GM18508 (cell line): ENCODE data around the gene DNAJA3.
"Not testable (repeated sequence)": the region's sequence is repeated elsewhere in the genome, so short reads cannot be mapped to it uniquely, and the experiment has no call there.

ENCODE experiments used
- ATAC-seq: cut with Tn5 transposase; IDR thresholded peaks from one replicate; pipeline ENCODE4 v1.9.1; 2021; ENCODE audit warnings: moderate number of reproducible peaks; ENCODE audit not compliant: insufficient read depth, unreplicated experiment

The DNAJA3 gene

DNA sequence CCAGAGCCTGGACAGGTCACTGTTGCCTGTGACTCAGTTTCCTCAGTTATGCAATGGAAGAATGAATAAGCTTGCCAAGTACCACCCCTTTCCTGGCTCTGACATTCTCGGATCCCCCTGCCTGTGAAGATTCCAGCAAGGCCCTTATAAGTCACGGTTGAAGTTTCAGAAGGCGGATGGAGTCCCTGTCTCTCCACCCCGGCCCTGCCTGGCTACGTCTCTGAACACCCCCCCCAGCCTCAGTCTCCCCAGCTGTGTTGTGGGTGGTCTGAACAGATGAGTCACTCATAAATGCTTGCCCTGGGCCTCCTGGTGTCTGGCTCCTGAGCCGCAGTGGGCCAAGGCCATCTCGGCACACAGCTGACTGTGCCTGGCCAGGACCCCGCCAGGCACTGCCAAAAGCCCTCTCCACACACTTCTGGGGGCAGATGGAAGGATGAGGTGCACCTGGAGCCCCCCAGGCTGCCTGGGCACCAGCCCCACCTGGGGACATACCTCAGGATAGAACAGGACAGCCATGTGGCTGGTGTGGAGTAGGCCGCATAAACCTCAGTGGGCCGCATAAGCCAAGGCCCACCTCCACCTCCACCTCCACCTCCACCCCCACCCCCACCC, 38.6 kb upstream of the DNAJA3 start:
- no peak for ATAC-seq

DNA sequence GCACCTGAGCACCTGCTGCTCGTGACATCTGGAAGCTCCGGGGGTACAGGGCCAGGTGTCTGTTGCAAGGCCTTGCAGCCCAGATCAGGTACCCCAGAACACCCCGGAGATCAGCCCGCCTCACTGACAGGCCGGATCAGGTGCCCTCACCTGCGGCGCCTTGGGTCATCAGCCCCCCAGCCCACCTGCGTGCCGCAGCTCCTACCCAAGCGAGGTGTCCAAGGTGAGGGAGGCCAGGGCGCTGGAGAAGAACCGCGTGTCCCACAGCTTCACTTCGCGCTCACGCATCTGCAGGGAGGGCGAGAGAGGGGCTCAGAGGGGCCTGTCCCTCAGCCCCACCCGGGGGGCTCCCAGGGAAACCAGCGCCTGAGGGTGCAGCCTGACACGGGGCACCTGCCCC, 37.9 kb upstream of the DNAJA3 start:
- no peak for ATAC-seq

DNA sequence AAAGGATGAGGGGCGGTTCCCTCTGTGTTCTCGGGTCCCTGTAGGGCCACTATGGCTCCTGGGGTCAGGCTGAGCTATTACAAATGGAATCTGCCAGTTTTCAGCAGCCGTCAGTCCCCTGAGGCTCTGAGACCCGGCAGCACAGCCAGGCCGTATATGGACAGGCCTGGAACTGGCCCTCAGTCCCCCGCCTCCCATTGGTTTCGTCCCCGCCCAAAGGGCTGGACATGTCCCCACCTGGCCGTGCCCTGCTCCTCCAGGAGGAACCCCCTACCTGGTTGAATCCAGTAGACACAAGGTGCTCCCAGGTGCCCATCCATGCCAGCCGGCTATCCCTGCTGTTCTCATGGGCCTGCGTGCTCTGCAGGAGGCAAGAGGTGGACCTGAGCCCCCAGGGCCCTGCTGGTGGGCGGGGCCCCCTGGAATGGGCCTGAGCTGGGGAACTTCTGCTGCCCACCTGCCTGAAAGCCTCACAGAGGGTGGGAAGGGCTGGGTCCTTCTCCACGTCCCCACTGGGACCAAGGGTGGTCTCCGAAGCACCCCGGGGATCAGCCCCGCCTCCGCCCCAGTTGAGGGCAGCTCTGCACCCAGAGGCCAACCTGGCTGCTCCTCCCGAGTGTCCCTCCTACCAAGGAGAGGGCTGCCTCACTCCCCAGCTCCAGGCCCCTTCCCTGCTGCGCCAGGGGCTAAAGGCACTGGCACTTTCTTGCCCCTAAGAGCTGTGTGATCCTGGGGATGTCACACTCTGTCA, 37.2 kb upstream of the DNAJA3 start:
- ATAC-seq = no peak

DNA sequence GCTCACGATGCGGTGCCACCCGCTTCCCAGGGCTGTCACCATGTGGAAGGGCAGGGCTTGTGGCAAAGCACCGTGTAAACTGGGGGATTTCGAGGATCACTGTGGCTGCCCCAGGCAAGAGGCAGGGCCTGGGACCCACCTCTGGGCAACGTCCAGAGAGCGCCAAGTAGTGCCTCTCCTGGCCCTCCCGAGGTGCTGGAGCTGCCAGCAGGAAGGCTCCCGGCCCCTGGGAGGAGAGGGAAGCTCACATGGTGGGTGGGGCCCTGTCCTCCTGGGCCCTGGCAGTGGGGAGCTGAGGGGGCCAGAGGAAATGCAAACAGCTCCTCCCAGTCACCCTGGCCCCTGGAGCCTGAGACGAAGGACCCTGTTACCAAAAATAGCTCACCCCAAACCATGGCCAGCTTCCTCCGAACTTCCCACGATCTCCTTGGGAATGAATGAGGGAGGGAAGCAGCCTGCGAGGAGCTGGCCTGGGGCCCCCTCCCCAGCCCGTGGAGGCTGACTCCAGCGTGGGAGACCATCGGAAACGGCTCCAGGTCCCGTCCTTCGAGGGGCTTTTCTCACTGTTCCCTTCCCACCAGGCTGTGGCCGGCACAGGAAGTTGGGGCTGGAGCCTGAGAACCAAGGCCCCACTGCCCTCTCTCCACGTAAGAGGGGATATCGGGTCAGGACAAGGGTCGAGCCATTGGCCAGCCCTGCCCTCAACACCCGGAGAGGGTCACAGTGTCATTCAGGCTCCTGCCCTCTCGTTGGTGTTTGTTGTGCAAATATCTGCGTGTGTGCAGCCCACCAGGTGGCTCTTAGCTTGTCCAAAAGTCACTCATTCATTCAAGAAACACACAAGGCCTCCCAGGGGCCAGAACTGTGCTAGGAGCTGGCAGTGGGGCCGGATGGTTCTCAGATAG, 36.4 kb upstream of the DNAJA3 start:
- no peak for ATAC-seq

DNA sequence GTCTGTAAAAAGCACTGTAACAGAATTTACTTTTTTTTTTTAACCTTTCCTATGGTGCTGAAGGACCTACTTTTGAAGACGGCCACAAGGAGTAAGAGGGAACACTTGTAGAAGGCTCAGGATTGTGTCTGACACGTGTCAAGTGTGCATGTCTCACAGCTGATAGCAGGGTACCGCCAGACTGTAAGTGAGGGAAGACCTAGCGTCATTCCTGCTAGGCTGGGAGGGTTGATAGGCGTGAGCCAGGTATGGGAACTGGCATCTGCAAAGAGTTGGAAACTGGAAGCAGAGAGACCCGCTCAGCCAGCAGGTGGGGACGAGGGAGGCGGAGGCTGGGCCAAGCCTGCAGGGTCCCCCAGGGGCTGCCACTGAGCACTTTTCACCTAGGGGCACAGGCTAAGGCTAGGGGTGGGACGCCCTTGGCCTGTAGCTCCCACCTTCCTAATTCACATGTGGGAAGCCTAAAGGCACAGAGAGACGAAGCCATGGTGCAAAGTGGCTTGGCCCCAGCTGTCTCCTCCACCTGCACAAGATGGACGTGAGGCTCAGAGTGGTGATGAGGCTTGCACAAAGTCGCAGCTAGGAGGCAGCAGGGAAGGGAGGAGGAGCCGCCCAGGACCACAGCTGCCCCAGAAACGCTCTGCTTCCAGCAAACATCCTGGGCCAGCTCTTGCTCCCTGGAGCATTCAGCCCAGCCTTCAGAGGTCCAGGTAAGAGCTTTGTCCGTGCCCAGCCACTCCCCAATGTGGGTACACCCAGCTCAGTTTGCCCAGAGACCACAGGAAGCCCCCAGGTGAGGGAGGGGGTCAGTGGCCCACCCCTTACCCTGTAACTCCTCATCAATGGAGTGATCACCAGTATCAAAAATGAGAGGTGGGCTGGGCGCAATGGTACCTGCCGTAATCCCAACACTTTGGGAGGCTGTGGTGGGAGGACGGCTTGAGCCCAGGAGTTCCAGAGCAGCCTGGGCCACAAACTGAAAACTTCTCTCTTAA, 35.1 kb upstream of the DNAJA3 start:
- ATAC-seq = no peak

DNA sequence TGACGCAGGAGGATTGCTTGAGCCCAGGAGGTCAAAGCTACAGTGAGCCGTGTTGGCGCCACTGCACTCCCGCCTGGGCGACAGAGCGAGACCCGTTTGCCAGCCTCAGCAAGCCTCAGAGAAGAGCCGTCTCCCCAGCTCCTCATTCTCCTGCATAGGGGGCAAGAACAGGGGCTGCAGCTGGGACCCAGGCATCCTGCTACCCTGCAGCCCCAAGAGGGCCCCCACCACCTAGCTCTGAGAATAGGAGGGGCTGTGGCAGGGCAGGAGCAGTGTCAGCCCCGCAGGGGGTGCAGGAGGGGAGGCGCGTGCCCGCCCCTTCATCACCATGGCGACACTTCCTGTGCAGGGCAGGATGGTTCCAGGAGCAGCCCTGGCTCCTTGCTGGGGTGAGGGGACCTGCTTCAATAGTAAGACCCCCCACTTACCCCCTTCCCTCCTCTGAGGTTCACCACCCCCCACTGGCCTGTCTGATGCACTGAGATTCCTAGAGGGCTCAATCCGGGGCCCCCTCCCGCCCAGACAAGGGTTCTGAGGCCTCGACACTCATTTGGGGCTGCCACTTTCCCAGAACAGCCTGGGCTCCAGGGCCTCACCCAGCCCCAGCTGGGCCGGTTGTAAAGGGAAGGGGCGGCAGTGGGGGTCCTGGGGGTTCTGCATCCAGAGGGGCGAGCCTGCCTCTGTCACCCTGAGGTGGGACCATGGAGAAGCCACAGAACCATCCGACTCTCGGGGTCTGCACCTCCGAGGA, 33.9 kb upstream of the DNAJA3 start:
- ATAC-seq = no peak

DNA sequence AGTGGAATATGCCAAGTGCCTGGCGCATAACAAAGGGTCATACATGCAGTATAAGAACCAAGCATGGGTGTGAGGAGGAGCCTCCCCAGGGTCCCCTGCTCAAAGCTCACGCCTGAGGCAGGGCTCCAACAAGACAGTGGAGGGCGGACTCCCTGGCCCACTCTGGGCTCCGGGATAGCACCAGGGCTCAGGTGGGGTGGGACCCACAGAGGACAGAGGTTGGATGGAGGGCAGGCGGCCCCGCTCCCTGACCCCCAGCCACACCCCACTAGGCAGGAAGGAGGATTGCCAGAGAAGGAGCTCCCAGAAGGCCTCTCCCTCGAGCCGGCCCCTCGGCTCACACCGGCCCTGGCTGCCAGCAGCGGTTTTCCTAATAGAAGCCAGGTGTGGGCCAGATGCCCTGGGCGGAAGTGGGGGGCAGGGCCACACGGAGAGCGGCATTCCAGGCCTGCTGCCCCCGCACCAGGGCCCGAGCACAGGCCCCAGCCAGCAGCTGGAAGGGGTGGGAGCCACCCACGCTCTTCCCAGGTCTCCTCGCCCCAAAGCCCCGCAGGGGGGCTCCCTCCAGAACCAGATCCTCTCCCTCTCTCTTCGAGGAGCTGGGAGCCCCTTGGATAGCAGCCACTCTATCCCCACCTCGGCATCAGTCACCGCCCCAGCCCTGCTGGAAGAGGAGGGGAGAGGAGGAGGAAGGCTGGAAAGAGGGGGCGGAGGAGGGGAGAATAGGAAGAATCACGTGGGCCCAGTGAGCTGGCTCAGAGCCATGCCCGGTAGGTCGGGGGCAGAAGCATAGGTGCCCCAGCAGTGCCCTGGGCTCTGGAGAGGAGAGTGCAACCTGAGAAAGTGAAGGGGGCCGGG, 33.1 kb upstream of the DNAJA3 start:
- no peak for ATAC-seq

DNA sequence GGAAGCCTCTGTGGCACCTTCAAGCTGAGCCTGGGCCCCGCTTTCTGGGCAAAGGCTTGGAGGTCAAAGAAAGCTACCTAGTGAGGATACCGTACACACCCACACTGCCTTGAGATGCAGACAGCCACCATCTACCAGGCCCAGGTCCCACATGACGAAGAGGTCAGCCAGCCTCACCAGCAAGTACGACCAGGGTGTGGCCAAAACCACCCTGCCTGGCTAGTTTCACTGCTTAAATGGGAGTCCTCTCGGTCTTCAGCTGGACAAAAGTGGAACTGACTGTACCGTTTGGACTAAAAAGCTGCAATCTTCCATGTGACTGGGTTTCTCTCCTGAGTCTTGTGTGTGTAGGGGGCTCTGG, 32.4 kb upstream of the DNAJA3 start:
- ATAC-seq = no peak

DNA sequence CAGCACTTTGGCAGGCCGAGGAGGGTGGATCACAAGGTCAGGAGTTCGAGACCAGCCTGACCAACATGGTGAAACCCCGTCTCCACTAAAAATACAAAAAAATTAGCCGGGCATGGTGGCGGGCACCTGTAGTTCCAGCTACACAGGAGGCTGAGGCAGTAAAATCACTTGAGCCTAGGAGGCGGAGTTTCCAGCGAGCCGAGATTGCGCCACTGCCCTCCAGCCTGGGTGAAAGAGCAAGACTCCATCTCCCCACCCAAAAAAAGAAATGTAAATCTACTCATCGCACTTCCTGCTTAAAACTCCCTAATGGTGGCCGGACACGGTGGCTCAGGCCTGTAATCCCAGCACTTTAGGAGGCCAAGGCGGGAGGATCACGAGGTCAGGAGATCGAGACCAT, 31.8 kb upstream of the DNAJA3 start:
- not testable (repeated sequence) for ATAC-seq

DNA sequence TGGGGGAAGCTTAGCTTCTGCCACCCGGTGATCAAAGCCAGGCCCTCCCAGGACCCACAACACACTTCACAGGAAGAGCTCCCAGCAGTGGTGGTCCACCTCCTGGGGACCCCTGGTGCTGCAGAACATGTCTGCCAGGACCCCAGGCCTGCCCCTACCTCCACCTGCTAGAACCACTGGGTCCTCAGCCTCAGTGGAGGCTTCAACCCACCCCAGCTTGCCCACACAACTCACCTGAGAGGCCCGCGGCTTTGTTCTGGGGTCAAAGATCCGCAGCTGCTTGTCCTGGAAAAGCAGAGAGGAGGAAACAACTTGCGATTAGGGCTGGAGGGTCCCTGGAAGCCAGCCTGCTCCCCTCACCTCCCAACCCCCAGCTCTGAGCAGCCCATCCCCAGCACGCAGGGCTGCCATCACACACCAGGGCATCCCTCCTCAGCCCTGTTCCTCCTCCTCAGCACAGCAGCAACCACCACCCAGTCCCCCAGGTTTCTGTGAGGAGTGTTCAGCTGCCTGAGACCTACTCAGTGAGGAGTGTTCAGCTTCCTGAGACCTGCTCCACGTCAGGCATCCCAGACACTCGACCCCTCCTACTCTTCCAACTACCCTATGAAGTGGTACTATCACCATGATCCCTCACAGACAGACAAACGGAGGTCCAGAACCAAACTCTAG, 30.5 kb upstream of the DNAJA3 start:
- ATAC-seq = no peak

DNA sequence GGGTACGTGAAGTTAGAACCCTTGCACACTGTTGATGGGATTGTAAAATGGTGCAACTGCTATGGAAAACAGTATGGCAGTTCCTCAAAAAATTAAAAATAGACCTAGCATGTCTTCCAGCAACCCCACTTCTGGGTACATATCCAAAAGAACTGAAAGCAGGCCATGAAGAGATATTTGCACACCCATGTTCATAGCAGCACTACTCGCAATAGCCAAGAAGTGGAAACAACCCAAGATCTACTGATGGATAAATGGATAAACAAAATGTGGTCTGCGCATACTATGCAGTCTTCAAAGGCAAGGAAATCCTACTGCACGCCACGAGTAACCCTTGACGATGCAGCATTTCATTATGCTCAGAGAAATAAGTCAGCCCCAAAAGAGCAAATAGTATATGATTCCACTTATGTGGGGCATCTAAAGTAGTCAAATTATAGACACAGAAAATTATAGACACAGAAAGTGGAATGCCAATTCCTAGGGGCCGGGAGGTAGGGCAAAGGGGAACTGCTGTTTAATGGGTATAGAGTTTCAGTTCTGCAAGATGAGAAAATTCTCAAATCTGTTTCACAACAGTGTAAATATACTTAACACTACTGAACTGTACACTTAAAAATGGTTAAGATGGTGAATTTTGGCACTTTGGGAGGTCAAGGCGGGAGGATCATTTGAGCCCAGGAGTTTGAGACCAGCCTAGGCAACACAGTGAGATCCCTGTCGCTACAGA, 26.5 kb upstream of the DNAJA3 start:
- no peak for ATAC-seq

DNA sequence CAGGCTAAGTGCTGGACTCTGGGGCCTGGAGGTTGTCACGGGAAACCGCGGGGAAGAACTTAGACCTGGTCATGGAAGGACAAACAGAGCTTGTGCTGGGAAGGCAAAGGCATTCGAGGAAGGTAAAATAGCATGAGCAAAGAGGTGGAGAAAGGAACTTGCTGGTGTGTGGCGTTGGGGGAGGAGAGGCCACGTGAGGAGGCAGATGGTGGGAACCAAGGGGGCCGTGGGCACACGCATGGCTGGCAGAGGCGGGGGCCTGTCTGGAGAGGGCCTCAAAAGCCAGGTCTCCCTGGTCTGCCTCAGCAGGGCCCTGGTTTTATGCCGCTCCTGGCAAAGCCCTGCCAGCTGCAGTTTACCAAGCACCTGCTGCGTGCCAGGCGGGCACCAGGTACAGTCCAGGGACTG, 24.6 kb upstream of the DNAJA3 start:
- ATAC-seq = no peak

DNA sequence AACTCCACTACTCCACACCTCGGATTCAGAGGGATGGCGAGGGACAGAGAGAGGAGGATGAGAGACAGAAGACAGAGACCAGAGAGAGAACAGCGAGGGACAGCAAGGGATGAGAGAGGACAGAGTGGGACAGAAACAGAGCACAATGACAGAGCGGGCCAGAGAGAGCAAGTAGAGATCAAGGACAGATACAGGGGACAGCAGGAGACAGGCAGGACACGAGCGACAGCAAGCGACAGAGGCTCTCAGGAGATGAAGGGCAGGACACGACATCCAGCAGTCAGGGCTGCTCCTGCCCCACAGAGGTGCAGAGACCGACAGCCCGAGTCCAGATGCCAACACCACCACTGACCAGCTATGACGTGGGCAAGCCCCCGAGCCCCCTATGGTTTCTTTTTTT, 24.2 kb upstream of the DNAJA3 start:
- no peak for ATAC-seq

DNA sequence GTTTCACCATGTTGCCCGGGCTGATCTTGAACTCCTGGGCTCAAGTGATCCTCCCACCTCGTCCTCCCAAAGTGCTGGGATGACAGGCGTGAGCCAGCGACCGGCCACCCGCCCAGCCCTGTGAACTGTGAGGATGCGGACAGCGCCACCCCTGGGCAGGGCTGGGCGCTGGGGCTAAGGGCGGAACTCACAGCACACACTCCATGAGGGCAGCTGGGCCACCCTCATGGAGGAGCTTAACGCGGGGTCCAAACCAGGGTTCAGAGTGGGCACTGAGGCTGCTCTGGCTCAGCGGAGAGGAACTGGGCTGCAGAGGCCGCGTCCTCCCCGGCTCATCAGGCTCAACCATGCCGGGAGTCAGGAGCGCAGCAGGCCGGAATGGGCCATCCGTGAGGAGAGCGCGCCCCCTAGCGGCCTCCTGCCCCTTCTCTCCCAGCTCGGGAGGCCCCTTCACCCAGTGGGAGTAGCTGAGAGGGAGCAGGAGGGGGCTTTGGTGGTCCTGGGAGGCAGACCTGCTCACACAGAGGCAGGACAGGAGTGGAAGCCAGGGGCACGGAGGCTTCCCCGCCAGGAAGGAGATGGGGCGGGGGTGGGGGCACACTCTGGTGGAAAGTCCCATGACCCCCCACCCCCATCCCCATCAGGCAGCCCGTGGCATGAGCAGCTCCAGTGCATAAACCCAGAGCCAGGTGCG, 23.1 kb upstream of the DNAJA3 start:
- ATAC-seq = no peak

DNA sequence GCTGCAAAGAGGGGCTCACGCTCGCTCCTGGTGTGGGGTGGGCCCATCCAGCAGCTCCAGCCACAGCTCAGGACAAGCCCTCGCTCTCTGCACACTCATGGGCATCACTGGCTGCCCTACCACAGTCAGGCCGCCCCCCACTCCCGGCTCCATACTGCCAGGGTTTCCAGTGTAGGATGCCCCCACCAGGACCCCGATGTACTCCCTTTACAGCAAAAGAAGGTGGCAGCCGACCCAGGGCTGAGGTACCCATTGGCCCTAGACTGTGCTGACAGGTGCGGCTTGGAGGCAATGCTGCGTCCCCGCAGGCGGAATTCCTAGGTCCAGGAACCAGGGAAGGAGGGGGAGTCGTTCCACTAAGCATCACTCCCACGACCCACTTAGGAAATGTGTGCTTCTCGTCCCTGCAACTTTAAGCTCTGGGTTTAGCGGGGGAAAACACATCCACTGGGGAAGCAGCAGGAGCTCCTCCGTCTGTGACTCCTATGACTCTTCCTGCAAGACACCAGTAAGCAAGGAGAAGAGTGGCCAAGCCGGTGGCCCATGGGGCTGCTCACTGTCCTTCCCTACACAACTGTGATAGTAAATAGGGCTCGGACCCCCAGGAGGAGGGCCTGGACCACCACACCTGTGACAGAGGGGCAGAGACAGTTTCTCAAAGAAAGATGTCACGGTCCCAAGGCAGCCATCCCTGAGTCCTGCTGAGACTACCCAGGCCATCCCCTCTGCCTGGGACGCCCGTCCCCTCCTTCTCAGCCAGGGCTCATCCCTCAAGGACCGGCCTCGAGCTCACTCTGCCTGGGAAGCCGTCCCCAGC, 22.3 kb upstream of the DNAJA3 start:
- ATAC-seq = no peak
